RWPE1 (cell line): ENCODE data around the gene APBB2.
A peak's percentile ranks its signal among the peaks of the same experiment; 100 is the strongest.
"Not testable (repeated sequence)": the region's sequence is repeated elsewhere in the genome, so short reads cannot be mapped to it uniquely, and the experiment has no call there.

Source experiments
- CTCF ChIA-PET: fragments of 350-600 bp; sonication (Branson Sonifier 250); formaldehyde crosslinking; extraction: SDS; loops from one replicate; lab custom pipeline; 2021; lab: Yijun Ruan, JAX
- POLR2A ChIA-PET: fragments of 400-600 bp; formaldehyde crosslinking; extraction: SDS; loops from one replicate; lab custom pipeline; 2020; ENCODE audit warnings: antibody characterized with exemption; ENCODE audit not compliant: low non-redundant PET; lab: Yijun Ruan, JAX
- DNase-seq: peaks from one replicate; pipeline ENCODE4 v3.0.0; 2012; ENCODE audit warnings: low spot score
- H3K27ac ChIP-seq: fragments of 450-650 bp; 2 replicates; pipeline ENCODE4 v1.5.1; 2017
- TF ChIP-seq, protein P1 (sequence below): fragments of 450-650 bp; conservative IDR thresholded peaks from 2 replicates; pipeline ENCODE4 v1.5.1; 2017; ENCODE audit warnings: low read depth, mild to moderate bottlenecking

Gene APBB2

GRCh38 chr4:40924793-40925117, 289.6 kb downstream of the APBB2 start:
- ChIA-PET CTCF (interaction anchor here (0.6 to 1.4 kb wide), 21 partner anchors 11 to 464 kb away, joined by 3 to 11 read pairs (median 3); no protein-coding TSS in a partner anchor), POLR2A (no interaction called here)
- TF ChIP-seq, protein P1, sequence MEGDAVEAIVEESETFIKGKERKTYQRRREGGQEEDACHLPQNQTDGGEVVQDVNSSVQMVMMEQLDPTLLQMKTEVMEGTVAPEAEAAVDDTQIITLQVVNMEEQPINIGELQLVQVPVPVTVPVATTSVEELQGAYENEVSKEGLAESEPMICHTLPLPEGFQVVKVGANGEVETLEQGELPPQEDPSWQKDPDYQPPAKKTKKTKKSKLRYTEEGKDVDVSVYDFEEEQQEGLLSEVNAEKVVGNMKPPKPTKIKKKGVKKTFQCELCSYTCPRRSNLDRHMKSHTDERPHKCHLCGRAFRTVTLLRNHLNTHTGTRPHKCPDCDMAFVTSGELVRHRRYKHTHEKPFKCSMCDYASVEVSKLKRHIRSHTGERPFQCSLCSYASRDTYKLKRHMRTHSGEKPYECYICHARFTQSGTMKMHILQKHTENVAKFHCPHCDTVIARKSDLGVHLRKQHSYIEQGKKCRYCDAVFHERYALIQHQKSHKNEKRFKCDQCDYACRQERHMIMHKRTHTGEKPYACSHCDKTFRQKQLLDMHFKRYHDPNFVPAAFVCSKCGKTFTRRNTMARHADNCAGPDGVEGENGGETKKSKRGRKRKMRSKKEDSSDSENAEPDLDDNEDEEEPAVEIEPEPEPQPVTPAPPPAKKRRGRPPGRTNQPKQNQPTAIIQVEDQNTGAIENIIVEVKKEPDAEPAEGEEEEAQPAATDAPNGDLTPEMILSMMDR = peak; percentile 40; the same call in 1 of the 2 replicates
- DNase-seq = no peak
- no peak overlapping the region for H3K27ac ChIP-seq

DNA sequence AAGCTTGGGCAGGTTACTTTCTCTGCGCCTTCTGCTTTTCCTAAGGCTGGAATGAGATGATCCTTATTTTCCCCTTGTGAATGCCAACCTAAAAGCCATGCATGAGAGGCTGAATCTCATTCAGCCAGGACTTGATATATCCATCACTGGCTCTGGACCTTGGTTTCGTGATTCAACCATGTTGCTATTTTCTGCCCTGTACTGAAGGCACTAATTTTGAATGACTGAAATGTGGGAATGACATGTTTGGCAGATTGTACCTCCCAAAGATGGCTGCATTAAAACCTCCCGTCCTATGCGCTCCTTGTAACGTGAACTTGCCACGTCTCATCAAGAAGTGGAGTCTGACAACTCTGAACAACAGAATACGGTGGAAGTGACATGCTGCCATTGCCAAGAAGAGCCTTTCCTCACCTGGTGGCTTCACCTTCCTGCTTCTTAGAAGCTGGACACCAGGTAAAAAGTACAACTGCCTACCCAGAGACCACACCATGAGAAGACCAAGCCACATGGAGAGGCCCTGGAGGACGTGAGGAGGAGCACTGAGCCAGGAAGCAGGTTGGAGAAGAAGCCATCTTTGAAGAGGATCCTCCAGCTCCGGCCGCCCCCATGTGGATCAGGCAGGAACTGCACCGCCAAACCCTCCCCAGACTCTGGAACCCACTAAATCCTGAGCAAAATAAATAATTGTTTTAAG, 290.1 kb downstream of the APBB2 start:
- ChIA-PET CTCF (interaction anchor here (0.6 to 1.4 kb wide), 23 partner anchors 11 to 1996 kb away, joined by 3 to 11 read pairs (median 3); no protein-coding TSS in a partner anchor), POLR2A (no interaction called here)
- H3K27ac ChIP-seq = peak overlapping the region; percentile 21; the same call in 1 of the 2 replicates
- TF ChIP-seq, protein P1 = peak; percentile 91
- DNase-seq = peak; percentile 62

DNA sequence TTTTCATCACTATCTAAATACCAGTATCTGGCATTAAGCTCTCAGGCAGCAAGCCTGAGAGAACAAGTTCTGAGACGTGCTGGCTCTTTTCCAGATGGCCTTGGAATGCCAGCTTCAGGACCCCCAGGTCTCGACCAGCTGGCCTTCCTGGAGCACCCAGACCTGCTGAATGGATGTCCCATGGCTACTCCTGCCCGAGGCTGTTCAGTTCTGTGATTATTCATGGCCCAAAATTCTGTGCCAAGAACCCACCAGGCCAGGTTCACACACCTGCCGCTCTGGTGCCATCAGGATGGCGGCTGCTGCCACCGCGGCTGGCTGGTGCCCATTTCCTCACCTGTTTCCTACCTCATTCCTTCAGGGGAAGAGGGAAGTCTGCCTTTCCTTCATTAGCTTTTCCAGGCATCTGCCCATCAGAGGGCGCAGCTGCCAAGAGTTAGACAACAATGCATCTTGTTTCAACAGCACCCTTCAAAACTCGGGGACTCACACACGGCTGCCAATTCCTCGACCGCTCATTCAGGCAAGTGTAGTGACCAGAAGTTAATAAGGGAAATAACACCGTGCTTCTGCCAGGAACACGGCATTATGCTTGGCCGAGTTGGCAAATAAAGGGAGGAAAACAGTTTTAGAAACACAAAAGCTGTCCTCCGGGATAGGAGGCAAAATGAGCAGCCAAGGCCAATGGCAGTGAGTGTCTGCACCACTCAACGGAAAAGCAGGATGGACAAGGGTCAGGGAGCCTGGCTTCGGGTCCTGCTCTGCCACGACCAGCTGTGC, 290.8 kb downstream of the APBB2 start:
- no peak for DNase-seq
- ChIA-PET POLR2A (no interaction called here), CTCF (interaction anchor here (0.6 to 1.4 kb wide), 4 partner anchors 12 to 148 kb away, joined by 3 to 5 read pairs (median 4); no protein-coding TSS in a partner anchor)
- TF ChIP-seq, protein P1 = no peak
- peak overlapping the region; percentile 21 for H3K27ac ChIP-seq

DNA sequence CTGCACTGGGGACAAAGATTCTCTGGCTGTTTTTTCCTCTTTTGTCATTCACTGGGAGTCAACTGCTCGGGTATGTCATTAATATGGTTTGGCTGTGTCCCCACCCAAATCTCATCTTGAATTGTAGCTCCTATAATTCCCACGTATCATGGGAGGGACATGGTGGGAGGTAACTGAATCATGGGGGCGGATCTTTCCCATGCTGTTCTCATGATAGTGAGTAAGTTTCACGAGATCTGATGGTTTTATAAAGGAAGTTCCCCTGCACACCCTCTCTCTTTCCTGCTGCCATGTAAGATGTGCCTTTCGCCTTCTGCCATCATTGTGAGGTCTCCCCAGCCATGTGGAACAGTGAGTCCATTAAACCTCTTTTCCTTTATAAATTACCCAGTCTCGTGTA, 294.4 kb downstream of the APBB2 start:
- CTCF ChIA-PET = interaction anchor here (1.2 kb wide), 1 partner anchor 12 kb away, joined by 3 read pairs; no protein-coding TSS in a partner anchor
- DNase-seq, H3K27ac ChIP-seq, POLR2A ChIA-PET: not testable (repeated sequence)

DNA sequence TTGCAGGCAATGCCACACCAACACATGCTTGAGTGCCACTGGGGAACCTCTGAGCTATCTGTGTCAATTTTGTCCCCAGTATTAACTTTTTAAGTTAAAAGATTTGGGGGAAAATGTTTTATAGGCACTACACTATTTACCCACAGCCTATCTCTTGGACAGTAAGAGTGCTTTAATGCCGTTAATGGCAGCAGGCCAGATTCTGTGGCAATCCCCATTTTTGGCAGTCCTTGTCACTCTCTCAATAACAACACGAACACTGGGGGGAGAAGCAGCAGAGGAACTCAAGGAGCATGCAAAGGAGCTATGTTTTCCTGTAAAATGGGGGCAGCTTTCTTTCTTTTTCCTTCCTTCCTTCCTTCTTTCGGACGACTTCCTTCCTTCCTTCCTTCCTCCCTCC, 296.0 kb downstream of the APBB2 start:
- DNase-seq = no peak
- no peak overlapping the region for H3K27ac ChIP-seq
- POLR2A ChIA-PET = no interaction called here
- TF ChIP-seq, protein P1 = no peak
- CTCF ChIA-PET = interaction anchor here (0.6 kb wide), 1 partner anchor 79 kb away, joined by 3 read pairs; no protein-coding TSS in a partner anchor

DNA sequence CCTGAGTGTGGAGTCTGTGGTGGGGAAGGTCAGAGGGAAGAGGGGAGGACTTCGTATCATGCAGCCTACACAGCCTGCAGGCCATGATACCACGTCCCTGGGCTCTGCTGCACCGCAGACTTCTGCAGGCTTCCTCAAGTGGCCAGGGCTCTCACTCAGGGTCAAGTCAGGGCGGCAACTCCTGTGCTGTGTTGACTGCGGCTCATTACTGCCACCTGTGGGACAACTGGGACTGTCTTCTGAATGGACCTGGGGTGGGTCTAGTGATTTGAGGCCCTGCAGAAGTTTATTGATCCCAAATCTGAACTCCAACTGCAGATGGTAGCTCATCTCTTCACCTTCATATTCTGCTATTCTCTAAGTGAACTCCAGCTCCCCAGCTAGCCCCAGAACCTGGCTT, 297.5 kb downstream of the APBB2 start:
- H3K27ac ChIP-seq = 0 out of 2 replicates have a peak overlapping the region, but pooled peaks have one; percentile 8
- CTCF ChIA-PET = interaction anchor here (0.5 to 0.6 kb wide), 3 partner anchors 147 to 710 kb away, joined by 3 read pairs; no protein-coding TSS in a partner anchor
- POLR2A ChIA-PET = no interaction called here
- DNase-seq = no peak
- TF ChIP-seq, protein P1 = no peak
